ENCODE measurements around the gene ELP6. TPM values are rescaled to one million over a fixed set of nuclear protein-coding genes. Genes with fewer than 3 reads are reported as not detected.

ELP6 gene
- total and polyA plus RNA-seq, 5 donors from 2014 or later: 18.4 to 54.1 (median 43.5) TPM

GRCh38 chr3:47504113-47504512 is 9.4 kb downstream of the ELP6 start:
- Mint-ChIP-seq H3K9me3 (no peaks in the 10 kb centered on the region), H3K4me3 (no peak overlapping the region), H3K36me3 (peaks cover 40% of the 10 kb centered on the region), H3K27ac (no peak overlapping the region), H3K4me1 (peaks cover 0 to 8% (median 6%) of the 10 kb centered on the region in 4 donors), H3K27me3 (no peaks in the 10 kb centered on the region)
- H3K4me3 ChIP-seq (ENCODE audit: low read depth, low read length): no peak overlapping the region
- H3K27me3 ChIP-seq (ENCODE audit: control insufficient read depth, insufficient read depth, low read length): no peaks in the 10 kb centered on the region
- H3K27ac ChIP-seq (ENCODE audit: insufficient read depth, low read length, poor library complexity, severe bottlenecking): no peak overlapping the region
- no peaks in the 10 kb centered on the region for H3K4me1 ChIP-seq (ENCODE audit: control insufficient read depth, insufficient read depth, low read length, poor library complexity, severe bottlenecking)
- peaks cover 56% of the 10 kb centered on the region for H3K36me3 ChIP-seq (ENCODE audit: control insufficient read depth, insufficient read depth, low read length)
- DNase-seq (no peak), ATAC-seq (ENCODE audit: low read depth in 2 of 2) (no peak)
- no peaks in the 10 kb centered on the region for H3K9me3 ChIP-seq (ENCODE audit: control insufficient read depth in 2 of 2, low read length in 2 of 2)

- no peak for DNase-seq
- peaks cover 45% of the 10 kb centered on the region for H3K36me3 Mint-ChIP-seq
- H3K9me3 Mint-ChIP-seq: no peaks in the 10 kb centered on the region
- H3K27ac Mint-ChIP-seq: peak overlapping the region in 1 of 3 donors; percentile 33
- H3K4me3 Mint-ChIP-seq: no peak overlapping the region
- Histone ChIP-seq H3K4me3 (ENCODE audit: low read depth, low read length) (no peak overlapping the region), H3K27me3 (ENCODE audit: control insufficient read depth, insufficient read depth, low read length) (no peaks in the 10 kb centered on the region), H3K4me1 (ENCODE audit: control insufficient read depth, insufficient read depth, low read length, poor library complexity, severe bottlenecking) (no peaks in the 10 kb centered on the region), H3K36me3 (ENCODE audit: control insufficient read depth, insufficient read depth, low read length) (peaks cover 60% of the 10 kb centered on the region), H3K9me3 (ENCODE audit: control insufficient read depth in 2 of 2, low read length in 2 of 2) (no peaks in the 10 kb centered on the region), H3K27ac (ENCODE audit: insufficient read depth, low read length, poor library complexity, severe bottlenecking) (no peak overlapping the region)
- ATAC-seq (ENCODE audit: low read depth in 2 of 2): no peak
- H3K27me3 Mint-ChIP-seq: no peaks in the 10 kb centered on the region
- peaks cover 0 to 11% (median 2%) of the 10 kb centered on the region in 4 donors for H3K4me1 Mint-ChIP-seq
Measured at GRCh38 chr3:47503033-47503432, 10.5 kb downstream of the ELP6 start.

DNA sequence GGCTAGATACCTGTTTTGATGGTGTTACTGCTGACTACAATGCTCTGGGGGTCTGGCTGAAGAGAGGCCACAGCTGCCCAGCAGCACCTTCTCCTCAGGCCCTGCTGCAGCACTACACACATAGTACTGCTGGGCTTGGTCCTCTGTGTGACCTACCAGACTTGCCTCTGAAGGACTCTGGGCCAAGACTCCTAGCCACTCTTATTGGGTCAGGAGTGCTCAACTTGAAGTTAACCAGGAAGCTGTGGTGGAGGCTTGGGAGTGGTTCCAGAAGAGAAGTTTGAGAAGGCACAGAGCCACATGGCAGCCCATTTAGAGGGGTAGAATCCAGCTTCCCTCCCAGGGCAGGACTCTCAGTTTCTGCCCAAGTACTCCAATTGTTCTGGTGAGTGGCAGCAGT is 16.6 kb downstream of the ELP6 start:
- ATAC-seq (ENCODE audit: low read depth in 2 of 2) (no peak), DNase-seq (no peak)
- peaks cover 0 to 11% (median 2%) of the 10 kb centered on the region in 4 donors for H3K4me1 Mint-ChIP-seq
- H3K27ac Mint-ChIP-seq: peak overlapping the region in 1 of 3 donors; percentile 67
- peaks cover 42% of the 10 kb centered on the region for H3K36me3 Mint-ChIP-seq
- no peaks in the 10 kb centered on the region for H3K27me3 ChIP-seq (ENCODE audit: control insufficient read depth, insufficient read depth, low read length)
- H3K36me3 ChIP-seq (ENCODE audit: control insufficient read depth, insufficient read depth, low read length): peaks cover 57% of the 10 kb centered on the region
- no peaks in the 10 kb centered on the region for H3K9me3 Mint-ChIP-seq
- no peak overlapping the region for H3K4me3 Mint-ChIP-seq
- no peaks in the 10 kb centered on the region for H3K4me1 ChIP-seq (ENCODE audit: control insufficient read depth, insufficient read depth, low read length, poor library complexity, severe bottlenecking)
- H3K9me3 ChIP-seq (ENCODE audit: control insufficient read depth in 2 of 2, low read length in 2 of 2): no peaks in the 10 kb centered on the region
- no peak overlapping the region for H3K4me3 ChIP-seq (ENCODE audit: low read depth, low read length)
- H3K27me3 Mint-ChIP-seq: no peaks in the 10 kb centered on the region
- no peak overlapping the region for H3K27ac ChIP-seq (ENCODE audit: insufficient read depth, low read length, poor library complexity, severe bottlenecking)

DNA sequence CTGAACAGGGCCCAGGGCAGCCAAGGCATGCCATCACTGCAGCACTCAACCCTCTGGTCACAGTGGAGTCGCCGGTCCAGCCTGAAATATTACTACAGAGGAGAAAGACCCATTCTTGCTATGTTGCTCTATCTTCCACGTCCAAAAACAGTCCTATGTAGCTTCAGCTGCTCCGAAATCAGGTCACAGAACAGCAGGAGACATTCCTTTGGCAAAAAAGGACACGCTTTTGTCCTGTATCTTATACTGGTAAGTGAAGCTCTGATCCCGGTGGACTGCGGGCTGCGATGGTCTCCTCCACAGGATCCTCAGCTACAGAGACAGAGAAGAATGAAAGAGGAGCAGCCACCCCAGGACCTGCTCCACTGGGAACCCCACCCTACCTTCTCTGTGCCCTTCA is 17.6 kb downstream of the ELP6 start:
- H3K27ac ChIP-seq (ENCODE audit: insufficient read depth, low read length, poor library complexity, severe bottlenecking): no peak overlapping the region
- H3K4me3 ChIP-seq (ENCODE audit: low read depth, low read length): no peak overlapping the region
- H3K4me1 ChIP-seq (ENCODE audit: control insufficient read depth, insufficient read depth, low read length, poor library complexity, severe bottlenecking): no peaks in the 10 kb centered on the region
- no peaks in the 10 kb centered on the region for H3K9me3 ChIP-seq (ENCODE audit: control insufficient read depth in 2 of 2, low read length in 2 of 2)
- no peak for ATAC-seq (ENCODE audit: low read depth in 2 of 2)
- H3K4me1 Mint-ChIP-seq: peaks cover 0 to 8% (median 2%) of the 10 kb centered on the region in 4 donors
- no peaks in the 10 kb centered on the region for H3K27me3 Mint-ChIP-seq
- no peak overlapping the region for H3K4me3 Mint-ChIP-seq
- H3K27ac Mint-ChIP-seq: no peak overlapping the region
- no peaks in the 10 kb centered on the region for H3K9me3 Mint-ChIP-seq
- no peaks in the 10 kb centered on the region for H3K27me3 ChIP-seq (ENCODE audit: control insufficient read depth, insufficient read depth, low read length)
- DNase-seq: no peak
- H3K36me3 Mint-ChIP-seq: peaks cover 39% of the 10 kb centered on the region
- peaks cover 50% of the 10 kb centered on the region for H3K36me3 ChIP-seq (ENCODE audit: control insufficient read depth, insufficient read depth, low read length)

- peaks cover 35% of the 10 kb centered on the region for H3K36me3 Mint-ChIP-seq
- no peak overlapping the region for H3K4me3 ChIP-seq (ENCODE audit: low read depth, low read length)
- no peak overlapping the region for H3K4me3 Mint-ChIP-seq
- H3K27ac Mint-ChIP-seq: no peak overlapping the region
- no peaks in the 10 kb centered on the region for H3K27me3 Mint-ChIP-seq
- H3K4me1 Mint-ChIP-seq: peaks cover 0 to 4% (median 0%) of the 10 kb centered on the region in 4 donors
- no peaks in the 10 kb centered on the region for H3K27me3 ChIP-seq (ENCODE audit: control insufficient read depth, insufficient read depth, low read length)
- no peaks in the 10 kb centered on the region for H3K9me3 Mint-ChIP-seq
- H3K4me1 ChIP-seq (ENCODE audit: control insufficient read depth, insufficient read depth, low read length, poor library complexity, severe bottlenecking): no peaks in the 10 kb centered on the region
- H3K27ac ChIP-seq (ENCODE audit: insufficient read depth, low read length, poor library complexity, severe bottlenecking): no peak overlapping the region
- ATAC-seq (ENCODE audit: low read depth in 2 of 2): no peak
- no peak for DNase-seq
- no peaks in the 10 kb centered on the region for H3K9me3 ChIP-seq (ENCODE audit: control insufficient read depth in 2 of 2, low read length in 2 of 2)
- peaks cover 42% of the 10 kb centered on the region for H3K36me3 ChIP-seq (ENCODE audit: control insufficient read depth, insufficient read depth, low read length)
Measured at GRCh38 chr3:47495111-47495510, 18.4 kb downstream of the ELP6 start.

GRCh38 chr3:47491777-47492176 is 21.7 kb downstream of the ELP6 start:
- peaks cover 0 to 3% (median 0%) of the 10 kb centered on the region in 4 donors for H3K4me1 Mint-ChIP-seq
- no peak for ATAC-seq (ENCODE audit: low read depth in 2 of 2)
- Histone ChIP-seq H3K27me3 (ENCODE audit: control insufficient read depth, insufficient read depth, low read length) (no peaks in the 10 kb centered on the region), H3K9me3 (ENCODE audit: control insufficient read depth in 2 of 2, low read length in 2 of 2) (no peaks in the 10 kb centered on the region), H3K4me1 (ENCODE audit: control insufficient read depth, insufficient read depth, low read length, poor library complexity, severe bottlenecking) (no peaks in the 10 kb centered on the region), H3K4me3 (ENCODE audit: low read depth, low read length) (no peak overlapping the region), H3K27ac (ENCODE audit: insufficient read depth, low read length, poor library complexity, severe bottlenecking) (no peak overlapping the region), H3K36me3 (ENCODE audit: control insufficient read depth, insufficient read depth, low read length) (peaks cover 22% of the 10 kb centered on the region)
- H3K27me3 Mint-ChIP-seq: no peaks in the 10 kb centered on the region
- no peaks in the 10 kb centered on the region for H3K9me3 Mint-ChIP-seq
- H3K27ac Mint-ChIP-seq: no peak overlapping the region
- H3K36me3 Mint-ChIP-seq: peaks cover 18% of the 10 kb centered on the region
- no peak for DNase-seq
- H3K4me3 Mint-ChIP-seq: no peak overlapping the region

- DNase-seq: no peak
- Histone ChIP-seq H3K36me3 (ENCODE audit: control insufficient read depth, insufficient read depth, low read length) (peaks cover 21% of the 10 kb centered on the region), H3K27me3 (ENCODE audit: control insufficient read depth, insufficient read depth, low read length) (no peaks in the 10 kb centered on the region), H3K4me3 (ENCODE audit: low read depth, low read length) (no peak overlapping the region), H3K9me3 (ENCODE audit: control insufficient read depth in 2 of 2, low read length in 2 of 2) (no peaks in the 10 kb centered on the region), H3K27ac (ENCODE audit: insufficient read depth, low read length, poor library complexity, severe bottlenecking) (no peak overlapping the region), H3K4me1 (ENCODE audit: control insufficient read depth, insufficient read depth, low read length, poor library complexity, severe bottlenecking) (no peaks in the 10 kb centered on the region)
- Mint-ChIP-seq H3K4me1 (peaks cover 0 to 3% (median 0%) of the 10 kb centered on the region in 4 donors), H3K9me3 (no peaks in the 10 kb centered on the region), H3K27ac (peak overlapping the region in 1 of 3 donors; percentile 63), H3K4me3 (no peak overlapping the region), H3K27me3 (no peaks in the 10 kb centered on the region), H3K36me3 (peaks cover 15% of the 10 kb centered on the region)
- no peak for ATAC-seq (ENCODE audit: low read depth in 2 of 2)
Measured at GRCh38 chr3:47491186-47491585, 22.3 kb downstream of the ELP6 start.

- no peaks in the 10 kb centered on the region for H3K27me3 ChIP-seq (ENCODE audit: control insufficient read depth, insufficient read depth, low read length)
- no peak overlapping the region for H3K4me3 ChIP-seq (ENCODE audit: low read depth, low read length)
- H3K9me3 ChIP-seq (ENCODE audit: control insufficient read depth in 2 of 2, low read length in 2 of 2): no peaks in the 10 kb centered on the region
- ATAC-seq (ENCODE audit: low read depth in 2 of 2) (no peak), DNase-seq (no peak)
- no peak overlapping the region for H3K27ac Mint-ChIP-seq
- peaks cover 10% of the 10 kb centered on the region for H3K36me3 Mint-ChIP-seq
- no peaks in the 10 kb centered on the region for H3K27me3 Mint-ChIP-seq
- peaks cover 4% of the 10 kb centered on the region for H3K36me3 ChIP-seq (ENCODE audit: control insufficient read depth, insufficient read depth, low read length)
- no peak overlapping the region for H3K4me3 Mint-ChIP-seq
- no peaks in the 10 kb centered on the region for H3K9me3 Mint-ChIP-seq
- H3K27ac ChIP-seq (ENCODE audit: insufficient read depth, low read length, poor library complexity, severe bottlenecking): no peak overlapping the region
- peaks cover 0 to 3% (median 0%) of the 10 kb centered on the region in 4 donors for H3K4me1 Mint-ChIP-seq
- H3K4me1 ChIP-seq (ENCODE audit: control insufficient read depth, insufficient read depth, low read length, poor library complexity, severe bottlenecking): no peaks in the 10 kb centered on the region
Measured at GRCh38 chr3:47487265-47487664, 26.2 kb downstream of the ELP6 start.

Measured in CD4-positive, CD25-positive, alpha-beta regulatory T cell (primary cell).